ENCODE data around the gene SLC25A23.

- no peak for TF ChIP-seq CTCF (IDR thresholded peaks at IDR 0.05)
- no peak for TF ChIP-seq POLR2A (IDR thresholded peaks at IDR 0.05)
Measured at GRCh38 chr19:6494438-6495036, 34.9 kb upstream of the SLC25A23 start.
